PC-3 (cell line): ENCODE results near the gene NTN1.

ENCODE experiments used
- EZH2 ChIP-seq: fragments of 300-600 bp; sonication (generic); IDR thresholded peaks from one replicate; pipeline ENCODE4 v1.6.1; 2017; ENCODE audit warnings: antibody characterized with exemption, mild to moderate bottlenecking, low read length; ENCODE audit not compliant: unreplicated experiment
- EZH2phosphoT487 ChIP-seq: fragments of 300-600 bp; sonication (generic); IDR thresholded peaks from 2 replicates; pipeline ENCODE4 v1.6.1; 2018; ENCODE audit warnings: mild to moderate bottlenecking, antibody characterized with exemption, low read length, borderline replicate concordance
- TF ChIP-seq, protein P1 (sequence below): fragments of 300-600 bp; sonication (generic); conservative IDR thresholded peaks from 2 replicates; pipeline ENCODE4 v1.5.1; 2017; ENCODE audit warnings: antibody characterized with exemption, low read depth, mild to moderate bottlenecking, low read length

DNA sequence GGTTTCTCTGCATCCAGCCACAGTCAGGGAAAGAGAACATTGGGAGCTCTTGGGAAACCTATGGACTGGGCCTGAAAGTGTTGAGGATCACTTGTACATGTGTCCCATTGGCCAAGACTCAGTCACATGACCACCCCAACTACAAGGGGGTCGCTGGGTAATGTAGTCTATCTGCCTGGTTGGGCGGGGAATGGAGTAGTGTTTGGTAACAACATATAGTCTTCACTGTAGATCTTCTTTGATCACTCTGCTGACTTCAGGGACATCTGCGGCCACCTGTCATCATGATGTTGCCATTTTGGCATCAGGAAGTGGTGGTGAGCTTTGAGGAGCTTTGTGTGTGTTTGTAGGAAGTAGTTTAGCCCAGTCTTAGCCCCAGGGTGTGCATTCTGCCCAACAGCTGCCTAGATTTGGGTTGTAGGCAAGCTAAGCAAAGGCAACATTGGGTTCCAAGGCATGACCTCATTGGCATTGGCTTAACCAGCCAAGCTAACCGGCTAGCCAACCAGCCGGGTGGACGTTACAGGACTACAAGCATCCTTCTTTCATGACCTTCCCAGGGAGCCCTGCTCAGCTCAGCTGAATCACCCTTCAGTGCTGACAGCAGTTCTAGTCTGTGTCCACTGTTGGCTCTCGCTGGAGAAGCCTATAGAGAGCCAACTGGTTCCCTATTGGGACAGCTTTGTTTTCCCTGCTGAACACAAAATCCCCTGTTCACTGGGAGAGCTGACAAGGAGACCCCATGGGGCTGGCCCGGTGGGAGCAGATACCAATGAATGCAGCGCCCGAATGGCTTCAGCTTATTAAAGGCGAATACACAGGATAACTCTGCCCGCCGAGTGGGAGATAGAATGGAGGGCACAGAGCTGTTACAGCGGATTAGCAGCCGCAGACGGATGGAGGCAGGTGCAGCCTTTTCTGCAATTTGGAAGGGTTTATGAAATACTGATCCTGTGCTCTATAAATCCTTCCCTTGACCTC is 178.6 kb downstream of the NTN1 start:
- TF ChIP-seq, protein P1, sequence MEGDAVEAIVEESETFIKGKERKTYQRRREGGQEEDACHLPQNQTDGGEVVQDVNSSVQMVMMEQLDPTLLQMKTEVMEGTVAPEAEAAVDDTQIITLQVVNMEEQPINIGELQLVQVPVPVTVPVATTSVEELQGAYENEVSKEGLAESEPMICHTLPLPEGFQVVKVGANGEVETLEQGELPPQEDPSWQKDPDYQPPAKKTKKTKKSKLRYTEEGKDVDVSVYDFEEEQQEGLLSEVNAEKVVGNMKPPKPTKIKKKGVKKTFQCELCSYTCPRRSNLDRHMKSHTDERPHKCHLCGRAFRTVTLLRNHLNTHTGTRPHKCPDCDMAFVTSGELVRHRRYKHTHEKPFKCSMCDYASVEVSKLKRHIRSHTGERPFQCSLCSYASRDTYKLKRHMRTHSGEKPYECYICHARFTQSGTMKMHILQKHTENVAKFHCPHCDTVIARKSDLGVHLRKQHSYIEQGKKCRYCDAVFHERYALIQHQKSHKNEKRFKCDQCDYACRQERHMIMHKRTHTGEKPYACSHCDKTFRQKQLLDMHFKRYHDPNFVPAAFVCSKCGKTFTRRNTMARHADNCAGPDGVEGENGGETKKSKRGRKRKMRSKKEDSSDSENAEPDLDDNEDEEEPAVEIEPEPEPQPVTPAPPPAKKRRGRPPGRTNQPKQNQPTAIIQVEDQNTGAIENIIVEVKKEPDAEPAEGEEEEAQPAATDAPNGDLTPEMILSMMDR, result no peak
- TF ChIP-seq EZH2 (no peak), EZH2phosphoT487 (no peak)
